Measurements from ENCODE around the gene CTXND2.

GRCh38 chr1:150872572-150872971 lies 14.4 kb upstream of the CTXND2 start:
- TF ChIP-seq REST (IDR thresholded peaks at IDR 0.05; ENCODE audit: insufficient read depth in 1 of 2, low read depth in 2 of 2, low read length in 2 of 2) (no peak), FOXP2 (optimal IDR thresholded peaks at IDR 0.05; ENCODE audit: borderline replicate concordance, extremely low read depth, extremely low read length, insufficient read depth) (no peak), POLR2AphosphoS5 (IDR thresholded peaks at IDR 0.05; ENCODE audit: low read depth, low read length) (no peak), TAF1 (IDR thresholded peaks at IDR 0.05; ENCODE audit: borderline replicate concordance, insufficient read depth, low read length) (no peak), SIN3A (IDR thresholded peaks at IDR 0.05; ENCODE audit: borderline replicate concordance, insufficient read depth, low read length) (no peak)

All from PFSK-1 (cell line).